Measurements from ENCODE around the gene NOP53.

- TF ChIP-seq CTCF (conservative IDR thresholded peaks at IDR 0.05 in 1 of 2, IDR thresholded peaks at IDR 0.05 in 1 of 2; ENCODE audit: low read depth in 1 of 2, low read length in 2 of 2) (no peak), EZH2 (IDR thresholded peaks at IDR 0.05; ENCODE audit: low read length, missing control alignments) (no peak)
Observed at GRCh38 chr19:47781590-47782262, 36.4 kb downstream of the NOP53 start.

Measured in fibroblast of lung (primary cell).